GM08714 (cell line): Measurements from ENCODE around the gene OPRD1.
"Not testable (repeated sequence)": the region's sequence is repeated elsewhere in the genome, so short reads cannot be mapped to it uniquely, and the experiment has no call there.

Experiments used
- H3K4me3 ChIP-seq: fragments of 200-500 bp; sonication (Bioruptor generic); 2 replicates; pipeline ENCODE4 v1.5.1; 2014; ENCODE audit warnings: mild to moderate bottlenecking, low read length, inconsistent platforms
- ZNF274 ChIP-seq: IDR thresholded peaks from 2 replicates; pipeline ENCODE4 v1.6.1; 2012; ENCODE audit warnings: mild to moderate bottlenecking, low read depth, low read length

The OPRD1 gene

GRCh38 chr1:28790377-28791035, 21.5 kb upstream of the OPRD1 start:
- no peak for TF ChIP-seq ZNF274
- H3K4me3 ChIP-seq: no peak overlapping the region

- not testable (repeated sequence) for H3K4me3 ChIP-seq
These were observed 20.0 kb upstream of the OPRD1 start for GRCh38 chr1:28791929-28792328.

- TF ChIP-seq ZNF274: no peak
These were observed 19.3 kb upstream of the OPRD1 start for GRCh38 chr1:28792644-28793121.

GRCh38 chr1:28794582-28794981, 17.4 kb upstream of the OPRD1 start:
- not testable (repeated sequence) for H3K4me3 ChIP-seq

More at GRCh38 chr1:28792644-28793121, 19.3 kb upstream of the OPRD1 start:
- no peak overlapping the region for H3K4me3 ChIP-seq

GRCh38 chr1:28796352-28797211, 15.4 kb upstream of the OPRD1 start:
- no peak for TF ChIP-seq ZNF274

GRCh38 chr1:28800324-28800723, 11.6 kb upstream of the OPRD1 start:
- TF ChIP-seq ZNF274: no peak
- no peak overlapping the region for H3K4me3 ChIP-seq

More at GRCh38 chr1:28796352-28797211, 15.4 kb upstream of the OPRD1 start:
- no peak overlapping the region for H3K4me3 ChIP-seq

GRCh38 chr1:28801461-28801860, 10.5 kb upstream of the OPRD1 start:
- TF ChIP-seq ZNF274: no peak
- no peak overlapping the region for H3K4me3 ChIP-seq

- no peak for TF ChIP-seq ZNF274
- H3K4me3 ChIP-seq: no peak overlapping the region
These were observed 8.9 kb upstream of the OPRD1 start for GRCh38 chr1:28803051-28803450.

- H3K4me3 ChIP-seq: no peak overlapping the region
- no peak for TF ChIP-seq ZNF274
These were observed 8.3 kb upstream of the OPRD1 start for GRCh38 chr1:28803662-28804061.

GRCh38 chr1:28804071-28804470, 7.9 kb upstream of the OPRD1 start:
- H3K4me3 ChIP-seq: no peak overlapping the region
- no peak for TF ChIP-seq ZNF274

- H3K4me3 ChIP-seq: no peak overlapping the region
- no peak for TF ChIP-seq ZNF274
These were observed 4.9 kb upstream of the OPRD1 start for GRCh38 chr1:28807046-28807445.

- TF ChIP-seq ZNF274: no peak
- H3K4me3 ChIP-seq: no peak overlapping the region
These were observed 4.0 kb upstream of the OPRD1 start for GRCh38 chr1:28807986-28808385.

GRCh38 chr1:28811369-28811765, 603 bp upstream of the OPRD1 start:
- no peak overlapping the region for H3K4me3 ChIP-seq
- TF ChIP-seq ZNF274: no peak

GRCh38 chr1:28812669-28813468, 899 bp downstream of the OPRD1 start:
- H3K4me3 ChIP-seq: no peak overlapping the region
- no peak for TF ChIP-seq ZNF274
